Neutrophil (primary cell): ENCODE measurements around the gene MXRA7.
A peak's percentile ranks its signal among the peaks of the same experiment; 100 is the strongest.
"Not testable (repeated sequence)": the region's sequence is repeated elsewhere in the genome, so short reads cannot be mapped to it uniquely, and the experiment has no call there.

Source experiments
- H3K27ac ChIP-seq: fragments of 200-600 bp; sonication (generic); 2 replicates; pipeline ENCODE4 v1.5.1; 2016; ENCODE audit warnings: mild to moderate bottlenecking, moderate library complexity
- H3K27me3 ChIP-seq: fragments of 200-600 bp; sonication (generic); 2 replicates; pipeline ENCODE4 v1.6.0; 2016; ENCODE audit warnings: mild to moderate bottlenecking
- H3K36me3 ChIP-seq: fragments of 200-600 bp; sonication (generic); 2 replicates; pipeline ENCODE4 v1.5.1; 2017
- H3K4me1 ChIP-seq, 2 experiments: fragments of 200-600 bp in 1 of 2; sonication (generic) in 1 of 2; 1 replicate in 1 of 2; 2 replicates in 1 of 2; pipeline versions ENCODE4 v1.5.1 to v1.6.1; 2013 to 2016; ENCODE audit warnings: low read depth in 1 of 2, low read length in 1 of 2, mild to moderate bottlenecking in 1 of 2, moderate library complexity in 1 of 2; ENCODE audit not compliant: control insufficient read depth in 1 of 2, insufficient read depth in 1 of 2
- H3K4me3 ChIP-seq, 2 experiments: fragments of 200-600 bp in 1 of 2; sonication (generic) in 1 of 2; 1 replicate in 1 of 2; 2 replicates in 1 of 2; pipeline ENCODE4 v1.5.1; 2013 to 2016; ENCODE audit warnings: low read depth in 1 of 2, low read length in 1 of 2, mild to moderate bottlenecking in 1 of 2, moderate library complexity in 1 of 2
- H3K9me3 ChIP-seq: fragments of 200-600 bp; sonication (generic); 2 replicates; pipeline ENCODE4 v1.5.1; 2016
- CTCF ChIP-seq: fragments of 200-600 bp; sonication (generic); IDR thresholded peaks from 2 replicates; pipeline ENCODE4 v1.5.1; 2016; ENCODE audit warnings: antibody characterized with exemption

Gene MXRA7

DNA sequence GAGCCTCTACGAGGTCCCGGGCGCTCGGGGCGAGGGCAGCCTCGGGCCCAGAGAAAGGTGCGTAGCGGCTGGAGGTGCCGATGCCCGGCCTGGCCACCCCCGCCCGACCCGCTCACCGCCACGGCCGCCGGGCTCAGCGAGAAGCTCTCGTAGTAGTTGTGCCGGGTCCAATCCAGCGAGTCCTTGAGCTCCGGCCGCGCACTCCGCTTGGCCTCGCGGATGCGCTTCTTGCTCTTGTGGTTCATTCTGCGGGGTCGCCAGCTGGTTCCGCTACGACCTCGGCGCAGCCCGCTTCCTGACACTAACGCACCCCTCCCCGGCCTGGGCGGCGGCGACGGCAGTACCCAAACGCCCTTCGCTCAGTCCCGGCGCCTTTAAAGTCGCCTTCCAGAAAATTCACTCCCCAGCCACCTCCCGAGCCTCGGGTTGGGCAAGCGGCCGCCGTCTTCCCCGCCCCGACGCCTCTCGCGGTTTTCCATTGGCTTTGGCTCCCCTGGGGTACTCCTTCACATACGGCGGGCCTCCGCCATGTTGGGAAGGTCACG is 15.5 kb upstream of the MXRA7 start, which contains the start of gene JMJD6:
TSS of gene JMJD6 (minus strand) at position 376 of the 545 bp plus-strand sequence. CDS start at position 245, 131 bp downstream.
- no peak for TF ChIP-seq CTCF
- Histone ChIP-seq H3K4me3 (peak within 1 kb of the TSS; percentile 94 to 95), H3K4me1 (peaks cover 33 to 47% of the 10 kb centered on the region in 2 experiments), H3K9me3 (no peaks in the 10 kb centered on the region), H3K27me3 (no peaks in the 10 kb centered on the region), H3K27ac (peak within 1 kb of the TSS; percentile 91), H3K36me3 (peaks cover 39% of the 10 kb centered on the region)

GRCh38 chr17:76725580-76726230 is 14.9 kb upstream of the MXRA7 start:
- H3K27me3 ChIP-seq = no peaks in the 10 kb centered on the region
- H3K36me3 ChIP-seq = peaks cover 43% of the 10 kb centered on the region
- TF ChIP-seq CTCF = no peak
- peak overlapping the region; percentile 94 to 95 for H3K4me3 ChIP-seq
- H3K4me1 ChIP-seq = peaks cover 33 to 44% of the 10 kb centered on the region in 2 experiments
- peak overlapping the region; percentile 91 for H3K27ac ChIP-seq
- H3K9me3 ChIP-seq = no peaks in the 10 kb centered on the region

DNA sequence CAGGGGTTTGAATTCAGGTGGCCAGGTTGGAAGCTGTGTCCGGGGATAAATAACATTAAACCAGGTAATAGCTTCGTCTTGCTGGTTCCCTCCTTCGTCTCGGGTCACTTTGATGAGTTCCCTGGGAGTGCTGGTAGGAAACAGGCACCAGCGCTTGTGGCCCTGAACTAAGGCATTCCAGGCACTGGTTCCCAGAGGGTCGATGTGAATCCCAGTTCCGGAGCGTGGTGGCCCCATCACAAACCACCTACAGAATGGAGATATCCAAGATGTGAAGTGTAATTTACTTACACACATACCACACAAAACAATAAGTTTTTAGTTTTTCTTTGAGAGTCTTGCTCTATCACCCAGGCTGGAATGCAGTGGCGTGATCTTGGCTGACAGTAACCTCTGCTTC is 13.0 kb upstream of the MXRA7 start:
- TF ChIP-seq CTCF = no peak
- peaks cover 33 to 42% of the 10 kb centered on the region in 2 experiments for H3K4me1 ChIP-seq
- H3K36me3 ChIP-seq = peaks cover 62% of the 10 kb centered on the region
- no peaks in the 10 kb centered on the region for H3K27me3 ChIP-seq
- no peak overlapping the region for H3K4me3 ChIP-seq
- no peaks in the 10 kb centered on the region for H3K9me3 ChIP-seq
- H3K27ac ChIP-seq = peak overlapping the region; percentile 91

DNA sequence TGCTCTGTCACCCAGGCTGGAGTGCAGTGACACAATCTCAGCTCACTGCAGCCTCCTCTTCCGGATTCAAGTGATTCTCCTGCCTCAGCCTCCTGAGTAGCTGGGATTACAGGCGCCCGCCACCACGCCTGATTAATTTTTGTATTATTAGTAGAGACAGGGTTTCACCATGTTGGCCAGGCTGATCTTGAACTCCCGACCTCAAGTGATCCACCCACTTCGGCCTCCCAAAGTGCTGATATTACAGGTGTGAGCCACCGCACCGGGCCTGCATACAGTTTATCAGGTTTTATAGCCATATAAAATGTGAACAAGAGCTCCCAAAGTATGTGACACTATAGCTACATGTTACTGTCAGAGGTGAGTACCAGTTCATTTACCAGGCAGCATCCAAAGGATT is 12.2 kb upstream of the MXRA7 start:
- H3K36me3 ChIP-seq = peaks cover 70% of the 10 kb centered on the region
- peaks cover 32 to 39% of the 10 kb centered on the region in 2 experiments for H3K4me1 ChIP-seq
- H3K27ac ChIP-seq = peak overlapping the region; percentile 44

DNA sequence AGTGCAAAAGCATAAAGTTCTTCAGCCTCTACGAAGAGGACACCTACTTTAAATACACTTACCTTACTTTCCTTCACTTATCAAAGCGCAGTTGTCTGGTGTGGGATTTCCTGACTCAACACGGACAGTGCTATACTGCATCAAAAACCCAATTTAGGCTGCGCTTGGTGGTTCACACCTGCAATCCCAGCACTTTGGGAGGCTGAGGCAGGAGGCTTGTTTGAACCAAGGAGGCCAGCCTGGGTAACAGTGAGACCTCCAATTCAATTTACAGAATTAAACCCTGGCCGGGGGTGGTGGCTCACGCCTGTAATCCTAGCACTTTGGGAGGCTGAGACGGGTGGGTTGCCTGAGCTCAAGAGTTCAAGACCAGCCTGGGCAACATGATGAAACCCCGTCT is 11.5 kb upstream of the MXRA7 start:
- TF ChIP-seq CTCF = no peak
- Histone ChIP-seq H3K4me3 (no peak overlapping the region), H3K27ac (peak overlapping the region; percentile 94), H3K9me3 (no peaks in the 10 kb centered on the region), H3K27me3 (no peaks in the 10 kb centered on the region), H3K4me1 (peaks cover 30 to 39% of the 10 kb centered on the region in 2 experiments), H3K36me3 (peaks cover 77% of the 10 kb centered on the region)

More for the DNA sequence above, 12.2 kb upstream of the MXRA7 start:
- H3K4me3 ChIP-seq, H3K9me3 ChIP-seq, H3K27me3 ChIP-seq: not testable (repeated sequence)

- Histone ChIP-seq H3K4me3 (no peak overlapping the region), H3K27ac (peak overlapping the region; percentile 94), H3K36me3 (peaks cover 80% of the 10 kb centered on the region), H3K4me1 (peaks cover 36 to 44% of the 10 kb centered on the region in 2 experiments), H3K9me3 (no peaks in the 10 kb centered on the region), H3K27me3 (no peaks in the 10 kb centered on the region)
- TF ChIP-seq CTCF = no peak
These were observed 10.7 kb upstream of the MXRA7 start for GRCh38 chr17:76721463-76721862.
